Nephron progenitor cell (in vitro differentiated cells): ENCODE data around the gene CCDC91.

Source experiments
- DNase-seq: peaks from one replicate; pipeline ENCODE4 v3.0.0; 2021
- H3K27ac Mint-ChIP-seq: 2 replicates; pipeline ENCODE4 v1.8.0; 2021; ENCODE audit warnings: mild to moderate bottlenecking, moderate library complexity, mixed read lengths
- H3K27me3 Mint-ChIP-seq: 2 replicates; pipeline ENCODE4 v1.8.0; 2021; ENCODE audit warnings: mild to moderate bottlenecking, low read depth, mixed read lengths; ENCODE audit not compliant: poor library complexity
- H3K36me3 Mint-ChIP-seq: 2 replicates; pipeline ENCODE4 v1.8.0; 2021; ENCODE audit warnings: low read depth, mixed read lengths
- H3K4me1 Mint-ChIP-seq: 2 replicates; pipeline ENCODE4 v1.8.0; 2021; ENCODE audit warnings: mixed read lengths
- H3K4me3 Mint-ChIP-seq: 2 replicates; pipeline ENCODE4 v1.8.0; 2021; ENCODE audit warnings: mild to moderate bottlenecking, moderate library complexity, mixed read lengths
- H3K9me3 Mint-ChIP-seq: 2 replicates; pipeline ENCODE4 v1.8.0; 2021; ENCODE audit warnings: mild to moderate bottlenecking, moderate library complexity, mixed read lengths
- TF ChIP-seq, protein P1 (sequence below): fragments of 200-600 bp; sonication (generic); IDR thresholded peaks from 2 replicates; pipeline ENCODE4 v1.5.0; 2021; ENCODE audit warnings: antibody characterized with exemption

The CCDC91 gene

DNA sequence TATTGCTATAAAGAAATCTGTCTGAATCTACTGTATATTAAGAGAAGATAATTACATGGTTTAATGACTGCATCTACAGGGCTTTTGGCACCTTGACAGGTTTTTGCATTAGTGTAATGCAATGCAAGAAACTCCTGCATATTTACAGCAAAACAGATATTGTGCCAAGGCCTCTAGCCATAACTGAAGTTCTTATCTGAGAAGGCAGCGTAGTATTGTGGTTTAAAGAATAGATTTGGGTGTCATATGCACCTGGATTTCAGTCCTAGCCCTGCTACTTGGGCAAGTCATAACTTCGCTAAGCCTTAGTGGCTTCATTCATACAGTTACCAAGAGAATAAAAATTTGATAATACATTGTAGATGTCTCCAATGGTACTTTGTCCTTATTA, 350.1 kb downstream of the CCDC91 start:
- H3K36me3 Mint-ChIP-seq: no peaks in the 10 kb centered on the region
- peaks cover 3% of the 10 kb centered on the region for H3K27me3 Mint-ChIP-seq
- no peak for DNase-seq

GRCh38 chr12:28543021-28543890, 353.0 kb downstream of the CCDC91 start:
- no peak for DNase-seq

More for the DNA sequence above, 350.1 kb downstream of the CCDC91 start:
- TF ChIP-seq, protein P1, sequence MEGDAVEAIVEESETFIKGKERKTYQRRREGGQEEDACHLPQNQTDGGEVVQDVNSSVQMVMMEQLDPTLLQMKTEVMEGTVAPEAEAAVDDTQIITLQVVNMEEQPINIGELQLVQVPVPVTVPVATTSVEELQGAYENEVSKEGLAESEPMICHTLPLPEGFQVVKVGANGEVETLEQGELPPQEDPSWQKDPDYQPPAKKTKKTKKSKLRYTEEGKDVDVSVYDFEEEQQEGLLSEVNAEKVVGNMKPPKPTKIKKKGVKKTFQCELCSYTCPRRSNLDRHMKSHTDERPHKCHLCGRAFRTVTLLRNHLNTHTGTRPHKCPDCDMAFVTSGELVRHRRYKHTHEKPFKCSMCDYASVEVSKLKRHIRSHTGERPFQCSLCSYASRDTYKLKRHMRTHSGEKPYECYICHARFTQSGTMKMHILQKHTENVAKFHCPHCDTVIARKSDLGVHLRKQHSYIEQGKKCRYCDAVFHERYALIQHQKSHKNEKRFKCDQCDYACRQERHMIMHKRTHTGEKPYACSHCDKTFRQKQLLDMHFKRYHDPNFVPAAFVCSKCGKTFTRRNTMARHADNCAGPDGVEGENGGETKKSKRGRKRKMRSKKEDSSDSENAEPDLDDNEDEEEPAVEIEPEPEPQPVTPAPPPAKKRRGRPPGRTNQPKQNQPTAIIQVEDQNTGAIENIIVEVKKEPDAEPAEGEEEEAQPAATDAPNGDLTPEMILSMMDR: no peak
- H3K27ac Mint-ChIP-seq: no peak overlapping the region
- H3K4me1 Mint-ChIP-seq: no peaks in the 10 kb centered on the region
- H3K9me3 Mint-ChIP-seq: peaks cover 4% of the 10 kb centered on the region
- H3K4me3 Mint-ChIP-seq: no peak overlapping the region

DNA sequence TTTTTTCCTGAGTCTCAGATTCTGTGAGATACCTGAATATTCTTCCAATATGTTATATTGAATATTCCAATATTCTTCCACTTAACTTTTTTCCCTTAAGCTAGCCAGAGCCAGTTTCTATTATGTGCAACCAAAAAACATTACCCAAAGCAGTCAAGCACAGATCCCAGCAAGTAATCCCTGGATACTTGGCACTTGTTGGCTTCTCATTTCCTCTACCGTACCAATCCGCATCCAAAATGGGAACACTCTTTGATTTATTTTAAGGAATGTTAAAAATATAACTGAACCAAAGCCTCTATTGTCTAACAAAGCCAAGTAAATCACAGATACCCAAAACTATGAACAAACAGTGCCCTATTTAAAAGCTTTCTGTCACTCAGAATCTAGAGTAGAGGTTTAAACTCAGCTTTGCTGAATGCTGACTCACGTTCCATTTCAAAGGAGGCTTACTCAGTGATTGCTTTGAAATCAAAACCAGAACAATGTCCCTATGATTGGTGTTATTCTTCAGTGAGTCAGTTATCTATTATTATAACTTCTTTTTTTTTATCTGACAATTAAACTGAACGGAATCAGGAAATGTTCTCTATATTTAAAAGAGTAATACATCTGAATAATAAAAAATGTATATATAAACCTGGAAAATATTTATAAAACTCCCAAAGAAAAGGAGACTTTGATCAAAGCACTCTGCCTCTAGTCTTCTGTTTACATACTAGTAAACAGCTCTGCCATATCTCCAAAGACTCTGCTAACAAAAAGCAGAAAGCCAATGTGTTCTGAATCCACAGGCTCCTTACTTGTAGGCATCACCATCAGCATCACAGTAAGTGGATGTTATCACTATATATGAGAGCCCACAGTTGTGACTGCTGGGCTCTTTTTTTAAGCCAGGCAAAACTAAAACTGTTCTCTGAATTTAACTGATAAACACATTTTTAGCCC, 360.8 kb downstream of the CCDC91 start:
- H3K36me3 Mint-ChIP-seq: no peaks in the 10 kb centered on the region
- DNase-seq: no peak
- no peaks in the 10 kb centered on the region for H3K9me3 Mint-ChIP-seq
- TF ChIP-seq, protein P1: no peak
- H3K4me3 Mint-ChIP-seq: no peak overlapping the region
- no peaks in the 10 kb centered on the region for H3K27me3 Mint-ChIP-seq
- no peaks in the 10 kb centered on the region for H3K4me1 Mint-ChIP-seq
- peak overlapping the region; percentile 91 for H3K27ac Mint-ChIP-seq

More at GRCh38 chr12:28543021-28543890, 353.0 kb downstream of the CCDC91 start:
- TF ChIP-seq, protein P1: no peak
- H3K27ac Mint-ChIP-seq: no peak overlapping the region
- no peaks in the 10 kb centered on the region for H3K36me3 Mint-ChIP-seq
- peaks cover 4% of the 10 kb centered on the region for H3K9me3 Mint-ChIP-seq
- no peak overlapping the region for H3K4me3 Mint-ChIP-seq
- no peaks in the 10 kb centered on the region for H3K4me1 Mint-ChIP-seq
- H3K27me3 Mint-ChIP-seq: peaks cover 3% of the 10 kb centered on the region

- no peaks in the 10 kb centered on the region for H3K36me3 Mint-ChIP-seq
- no peaks in the 10 kb centered on the region for H3K4me1 Mint-ChIP-seq
- DNase-seq: no peak
- no peaks in the 10 kb centered on the region for H3K9me3 Mint-ChIP-seq
- H3K4me3 Mint-ChIP-seq: no peak overlapping the region
- no peaks in the 10 kb centered on the region for H3K27me3 Mint-ChIP-seq
- TF ChIP-seq, protein P1: no peak
- peak overlapping the region; percentile 43 for H3K27ac Mint-ChIP-seq
These were observed 362.2 kb downstream of the CCDC91 start for GRCh38 chr12:28552251-28552970.

DNA sequence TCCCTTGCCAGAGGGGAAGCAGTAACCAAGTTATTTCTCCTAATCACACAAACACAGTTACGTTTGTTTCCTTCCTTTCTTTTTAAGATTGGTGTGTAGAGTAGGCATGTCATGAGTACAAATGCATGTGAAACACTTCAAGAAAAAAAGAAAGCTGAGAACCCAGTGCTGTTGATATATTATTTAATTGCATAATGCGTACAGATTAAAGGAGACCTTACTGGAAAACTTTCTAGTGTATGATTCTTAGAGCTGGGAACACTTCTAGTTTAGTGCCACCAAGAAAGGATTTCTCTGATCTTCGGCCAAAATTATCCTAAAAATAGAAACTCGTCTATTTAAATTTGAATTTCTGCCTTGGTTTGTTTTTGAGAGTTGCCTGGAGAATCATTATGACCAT, 365.5 kb downstream of the CCDC91 start:
- peaks cover 4% of the 10 kb centered on the region for H3K36me3 Mint-ChIP-seq
- H3K27ac Mint-ChIP-seq: no peak overlapping the region
- TF ChIP-seq, protein P1: no peak
- H3K27me3 Mint-ChIP-seq: no peaks in the 10 kb centered on the region
- H3K9me3 Mint-ChIP-seq: no peaks in the 10 kb centered on the region
- H3K4me3 Mint-ChIP-seq: no peak overlapping the region
- no peak for DNase-seq
- no peaks in the 10 kb centered on the region for H3K4me1 Mint-ChIP-seq
